GM19023 (cell line): Measurements from ENCODE around the gene BABAM2.
"Not testable (repeated sequence)": the region's sequence is repeated elsewhere in the genome, so short reads cannot be mapped to it uniquely, and the experiment has no call there.

Experiments used
- ATAC-seq: cut with Tn5 transposase; IDR thresholded peaks from one replicate; pipeline ENCODE4 v1.9.1; 2021; ENCODE audit warnings: mild to moderate bottlenecking, moderate library complexity; ENCODE audit not compliant: unreplicated experiment

The BABAM2 gene

DNA sequence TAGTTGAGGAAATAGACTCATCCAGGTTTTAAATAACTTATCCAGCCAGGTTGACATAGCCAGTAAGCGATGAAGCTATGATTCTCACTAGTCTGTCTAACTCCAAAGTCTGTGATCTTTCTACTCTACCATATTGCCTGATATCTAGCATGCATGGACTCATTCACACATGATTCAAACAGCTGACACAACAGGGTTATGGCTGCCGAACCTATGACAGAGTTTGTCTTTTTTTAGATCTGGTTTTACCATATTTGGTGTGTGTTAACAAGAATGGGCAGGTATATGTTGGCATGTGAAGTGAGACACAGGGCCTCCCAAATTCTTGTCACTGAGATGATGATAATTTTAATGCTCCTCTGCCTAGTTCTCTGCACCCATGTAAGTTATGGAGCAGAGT is 210.6 kb downstream of the BABAM2 start:
- ATAC-seq, result no peak

DNA sequence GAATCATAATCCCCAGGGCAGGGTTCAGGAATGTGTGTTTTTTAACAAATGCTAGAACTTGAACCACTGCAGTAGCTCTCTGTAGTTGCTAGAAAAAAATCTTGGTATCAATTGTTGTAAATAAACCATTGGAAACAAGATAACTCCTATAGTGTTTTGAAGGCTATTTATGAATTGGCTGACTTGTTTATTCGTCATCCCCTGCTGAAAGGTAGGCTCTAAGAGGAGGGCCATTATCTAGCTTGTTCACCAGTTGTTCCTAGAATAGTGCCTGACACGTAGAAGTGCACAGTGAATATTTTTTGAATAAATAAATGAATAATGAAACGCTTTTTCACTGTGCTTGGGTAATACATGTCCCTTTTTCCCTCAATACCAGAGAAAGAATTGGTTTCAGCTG is 211.4 kb downstream of the BABAM2 start:
- no peak for ATAC-seq

DNA sequence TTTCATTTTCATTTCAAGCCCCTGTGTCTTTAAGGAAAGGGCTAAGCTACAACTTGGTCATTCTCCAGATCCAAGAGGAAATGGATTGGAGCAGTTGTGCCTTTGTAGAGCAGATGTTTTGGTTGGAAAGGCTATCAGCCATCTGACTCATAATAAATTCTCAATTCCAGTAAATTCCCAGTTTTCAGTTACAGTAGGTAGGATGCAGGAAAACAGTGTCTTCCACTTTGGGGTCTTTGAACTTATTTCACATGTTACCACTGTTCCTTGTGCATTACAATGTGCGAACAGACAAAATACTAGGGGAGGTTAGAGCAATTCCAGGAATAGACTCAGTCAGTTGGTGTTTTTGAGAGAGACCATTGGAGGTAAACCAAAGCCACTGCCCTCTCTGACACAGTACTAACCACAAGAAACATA is 211.9 kb downstream of the BABAM2 start:
- no peak for ATAC-seq

DNA sequence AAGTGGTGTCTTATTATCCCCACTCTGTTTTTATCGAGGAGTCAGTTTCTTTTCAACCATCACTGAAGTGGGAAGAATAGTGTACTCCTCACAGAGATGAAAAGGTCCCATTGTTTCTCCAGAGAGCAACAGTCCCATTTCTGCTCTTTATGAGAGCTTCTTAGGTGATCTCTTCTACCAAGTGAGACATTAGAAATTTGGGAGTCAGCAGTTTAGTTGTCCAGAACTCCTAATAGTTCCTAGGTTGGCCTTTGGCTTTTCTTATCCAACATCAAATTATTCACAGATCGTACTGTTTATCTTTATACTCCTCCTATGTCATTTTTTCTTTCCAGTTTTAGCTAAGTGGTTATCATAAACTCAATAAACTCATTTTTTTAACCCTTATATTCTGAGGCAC is 213.1 kb downstream of the BABAM2 start:
- no peak for ATAC-seq

DNA sequence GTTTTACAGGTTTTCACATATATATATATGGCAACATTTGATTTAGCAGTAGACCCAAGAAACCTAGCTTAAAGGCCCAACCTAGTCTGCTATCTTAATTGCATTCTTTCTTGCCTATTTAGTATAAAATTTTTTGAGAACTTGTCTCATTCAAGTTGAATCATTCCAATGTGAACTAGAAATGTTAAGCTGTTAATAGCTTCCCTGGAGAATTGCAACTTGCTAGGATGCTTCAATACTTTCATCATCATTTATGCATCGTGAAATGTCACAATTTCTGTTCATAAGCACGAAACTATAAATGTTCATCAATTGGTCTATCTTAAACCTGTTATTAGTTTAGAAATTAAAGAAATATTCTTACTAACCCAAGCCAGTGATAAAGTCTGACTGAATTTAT is 217.6 kb downstream of the BABAM2 start:
- no peak for ATAC-seq

- not testable (repeated sequence) for ATAC-seq
Measured at GRCh38 chr2:28113771-28114170, 223.2 kb downstream of the BABAM2 start.

DNA sequence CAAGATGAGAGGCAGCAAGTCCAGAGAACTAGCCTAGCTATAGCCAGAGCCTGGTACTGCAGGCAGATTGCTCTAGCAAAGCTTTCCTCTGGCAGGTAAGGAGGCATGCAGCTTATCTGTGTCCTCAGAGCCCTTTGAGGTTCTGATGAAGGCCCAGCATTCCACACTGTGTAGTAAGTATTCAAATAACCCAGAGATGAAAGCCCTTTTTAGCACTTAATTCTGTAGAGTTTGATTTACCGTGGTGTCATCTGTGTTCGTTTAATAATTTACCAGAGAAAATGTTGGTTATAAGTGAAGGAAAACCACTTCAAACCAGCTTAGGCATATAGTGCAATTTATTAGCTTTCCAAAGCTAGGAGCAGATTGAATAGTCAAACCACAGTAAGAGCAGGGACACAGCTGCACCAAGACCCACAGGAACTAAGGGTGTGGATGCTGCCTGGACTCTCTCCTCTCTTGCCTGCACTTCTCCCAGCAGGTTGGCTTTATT is 226.6 kb downstream of the BABAM2 start:
- ATAC-seq, result no peak

- no peak for ATAC-seq
Measured at GRCh38 chr2:28119631-28120030, 229.1 kb downstream of the BABAM2 start.

DNA sequence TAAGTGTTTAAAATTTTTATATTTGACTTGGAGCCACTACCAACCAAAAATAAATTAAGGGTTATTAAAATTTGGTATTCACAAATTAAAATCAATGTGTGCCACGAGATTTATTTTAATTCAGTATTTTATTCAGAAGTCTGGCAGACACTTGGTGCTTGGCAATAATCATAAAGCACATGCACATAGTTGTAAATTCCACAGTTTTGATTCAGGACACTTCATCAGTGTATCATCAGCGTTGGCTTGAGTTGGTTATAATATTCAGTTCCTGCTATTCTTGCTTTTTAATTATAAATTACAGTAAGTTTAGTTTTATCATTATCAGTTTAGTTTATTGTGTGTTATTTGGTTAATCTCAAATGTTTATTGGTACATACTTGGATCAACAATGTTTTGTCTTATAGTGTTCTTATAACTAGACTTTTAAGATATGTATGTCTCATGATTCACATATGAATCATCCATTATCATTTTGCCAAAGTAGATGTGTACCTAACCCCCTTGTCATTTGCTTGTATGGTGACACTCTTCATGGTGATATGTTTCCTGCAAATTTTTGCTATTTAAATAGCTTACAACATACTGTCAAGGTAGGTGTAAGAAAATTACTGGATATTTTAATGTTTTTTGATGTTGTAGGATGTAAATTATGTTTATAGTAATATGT is 237.9 kb downstream of the BABAM2 start:
- no peak for ATAC-seq

GRCh38 chr2:28129955-28130695 is 239.6 kb downstream of the BABAM2 start:
- ATAC-seq, result no peak

DNA sequence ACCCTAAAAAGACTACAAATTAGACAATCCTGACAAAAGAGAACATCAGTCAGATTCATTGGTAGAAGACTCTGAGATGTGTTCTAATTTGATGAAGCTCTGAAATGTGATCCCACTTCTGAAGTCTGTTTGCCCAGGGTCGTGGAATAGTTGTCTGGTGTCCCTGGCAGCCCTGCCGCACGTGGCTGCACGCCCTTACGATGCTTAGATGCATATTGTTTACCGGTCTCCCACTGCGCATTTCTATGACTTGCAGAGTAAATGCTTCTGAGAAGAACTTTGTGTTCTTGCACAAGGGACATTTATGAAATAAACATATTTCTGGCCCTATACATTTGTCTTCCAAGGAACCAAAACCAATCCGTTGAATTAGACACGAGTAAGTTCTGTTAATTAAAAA is 243.2 kb downstream of the BABAM2 start:
- ATAC-seq, result no peak

DNA sequence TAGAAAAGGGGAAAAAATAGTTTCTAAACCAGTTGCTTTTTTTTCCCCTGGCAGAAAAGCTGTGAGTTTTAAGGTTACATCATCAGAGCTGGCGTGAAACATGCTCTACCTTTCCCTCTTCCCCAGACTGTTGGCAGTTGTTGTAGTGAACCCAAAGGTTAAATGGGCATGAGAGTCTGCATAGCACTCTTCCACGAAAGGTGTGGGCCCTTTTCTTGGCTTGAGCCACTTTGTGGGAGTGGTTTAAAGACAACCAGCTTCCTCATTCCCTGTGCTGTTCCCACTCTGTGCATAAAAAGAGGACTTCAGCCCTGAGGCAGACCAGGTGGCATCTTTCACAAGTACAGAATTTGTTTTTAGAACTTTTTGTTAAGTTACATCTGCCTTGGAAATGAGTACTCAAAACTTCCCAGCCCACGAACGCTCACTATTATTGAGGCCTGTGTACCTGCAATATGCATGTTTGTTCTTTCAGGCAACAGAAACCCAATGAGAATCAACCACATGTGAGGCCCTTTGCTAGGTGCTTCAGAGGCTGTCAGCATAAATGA is 243.8 kb downstream of the BABAM2 start:
- ATAC-seq, result no peak

DNA sequence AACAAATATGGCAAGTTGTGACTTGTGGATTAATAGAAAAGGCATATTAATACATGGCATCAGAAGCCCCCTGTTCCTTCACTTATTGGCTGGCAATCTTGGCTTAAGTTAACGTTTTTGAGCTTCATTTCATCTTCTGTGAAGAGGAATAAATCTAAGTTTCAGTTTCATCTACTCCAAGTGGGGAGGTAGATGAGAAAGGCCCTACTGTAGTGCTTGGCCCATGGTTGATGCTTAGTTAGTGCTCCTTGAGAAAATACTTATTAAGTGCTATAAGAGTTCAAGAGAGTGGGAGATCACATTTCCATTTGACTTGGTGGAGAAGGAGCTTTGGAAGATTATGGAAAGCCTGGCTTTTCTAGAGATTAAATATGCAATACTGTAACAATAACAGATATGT is 244.3 kb downstream of the BABAM2 start:
- no peak for ATAC-seq

DNA sequence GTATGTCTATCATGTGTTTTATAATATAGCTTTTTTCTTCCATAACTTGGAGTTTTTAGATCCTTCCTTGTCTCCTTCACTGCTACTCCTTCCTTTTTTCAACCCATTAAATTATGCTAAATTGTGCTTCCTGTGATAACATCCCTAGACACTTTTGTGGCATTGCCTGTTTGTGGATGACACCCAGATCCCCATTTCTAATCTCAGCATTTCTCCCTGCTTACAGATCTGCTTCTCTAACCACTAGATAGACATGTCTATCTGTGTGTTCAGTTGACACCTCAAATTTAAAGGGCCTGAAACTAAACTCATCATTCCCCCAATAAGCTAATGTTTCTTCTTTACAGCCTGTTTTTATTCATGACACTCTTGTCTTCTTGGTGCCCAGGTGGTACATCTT is 244.8 kb downstream of the BABAM2 start:
- no peak for ATAC-seq

- no peak for ATAC-seq
Measured at GRCh38 chr2:28135799-28136198, 245.3 kb downstream of the BABAM2 start.

- ATAC-seq, result no peak
Measured at GRCh38 chr2:28136556-28136955, 246.0 kb downstream of the BABAM2 start.

- ATAC-seq, result no peak
Measured at GRCh38 chr2:28137221-28137620, 246.7 kb downstream of the BABAM2 start.

DNA sequence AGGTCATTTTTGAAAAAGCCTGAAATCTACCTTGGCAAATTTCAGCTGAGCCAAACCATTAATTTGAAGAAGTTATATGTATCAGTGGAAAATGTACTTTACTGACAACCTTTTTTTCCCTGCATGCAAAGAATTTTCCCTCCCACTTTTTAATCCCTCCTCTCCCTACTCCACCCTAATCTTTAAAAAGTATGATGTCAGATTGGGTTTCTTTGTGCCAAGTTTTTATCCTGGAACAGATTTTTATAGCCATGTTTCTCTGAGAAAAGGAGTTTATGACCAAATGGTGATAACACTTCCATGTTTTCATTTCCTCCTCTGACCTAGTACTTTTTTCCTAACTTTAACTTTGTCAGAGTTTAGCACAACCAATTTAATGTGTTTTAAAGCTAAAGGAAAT is 251.9 kb downstream of the BABAM2 start:
- no peak for ATAC-seq

GRCh38 chr2:28148000-28148399 is 257.5 kb downstream of the BABAM2 start:
- ATAC-seq, result no peak

GRCh38 chr2:28148566-28148965 is 258.0 kb downstream of the BABAM2 start:
- no peak for ATAC-seq

DNA sequence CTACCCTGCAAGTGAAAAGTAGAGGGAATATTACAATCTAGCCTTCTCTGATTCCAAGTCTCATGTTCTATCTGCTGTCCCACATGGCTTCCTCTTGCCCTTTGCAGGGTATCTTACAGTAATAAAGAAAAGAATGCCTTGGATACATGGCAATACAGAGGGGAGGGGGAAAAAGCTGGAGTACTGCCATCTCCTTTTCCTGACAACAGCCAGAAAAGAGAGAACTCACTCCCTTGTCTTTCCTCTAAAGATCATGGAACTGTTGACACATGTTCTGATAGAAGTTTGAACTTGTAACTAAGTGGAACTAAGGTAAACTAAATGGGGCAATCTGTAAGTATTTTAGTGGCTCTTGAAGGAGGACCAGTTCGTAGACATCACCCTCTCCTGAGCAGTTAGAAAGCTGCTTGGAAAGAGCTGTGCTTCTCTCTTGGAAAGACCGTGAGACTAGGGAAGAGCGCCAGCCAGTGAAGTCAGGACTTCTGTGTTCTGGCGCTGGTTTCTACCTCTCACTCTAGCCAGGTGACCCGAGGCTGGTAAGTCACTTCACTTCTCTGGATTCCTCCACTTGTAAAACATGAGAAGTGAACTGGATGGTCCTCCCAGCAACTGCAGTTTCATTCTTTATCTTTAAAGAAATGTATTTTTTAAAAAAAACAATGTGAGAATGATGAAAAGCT is 259.8 kb downstream of the BABAM2 start:
- ATAC-seq, result no peak

- ATAC-seq, result no peak
Measured at GRCh38 chr2:28150994-28151393, 260.5 kb downstream of the BABAM2 start.
